ENCODE results near the gene AURKAIP1.
A peak's percentile ranks its signal among the peaks of the same experiment; 100 is the strongest.

AURKAIP1 gene

DNA sequence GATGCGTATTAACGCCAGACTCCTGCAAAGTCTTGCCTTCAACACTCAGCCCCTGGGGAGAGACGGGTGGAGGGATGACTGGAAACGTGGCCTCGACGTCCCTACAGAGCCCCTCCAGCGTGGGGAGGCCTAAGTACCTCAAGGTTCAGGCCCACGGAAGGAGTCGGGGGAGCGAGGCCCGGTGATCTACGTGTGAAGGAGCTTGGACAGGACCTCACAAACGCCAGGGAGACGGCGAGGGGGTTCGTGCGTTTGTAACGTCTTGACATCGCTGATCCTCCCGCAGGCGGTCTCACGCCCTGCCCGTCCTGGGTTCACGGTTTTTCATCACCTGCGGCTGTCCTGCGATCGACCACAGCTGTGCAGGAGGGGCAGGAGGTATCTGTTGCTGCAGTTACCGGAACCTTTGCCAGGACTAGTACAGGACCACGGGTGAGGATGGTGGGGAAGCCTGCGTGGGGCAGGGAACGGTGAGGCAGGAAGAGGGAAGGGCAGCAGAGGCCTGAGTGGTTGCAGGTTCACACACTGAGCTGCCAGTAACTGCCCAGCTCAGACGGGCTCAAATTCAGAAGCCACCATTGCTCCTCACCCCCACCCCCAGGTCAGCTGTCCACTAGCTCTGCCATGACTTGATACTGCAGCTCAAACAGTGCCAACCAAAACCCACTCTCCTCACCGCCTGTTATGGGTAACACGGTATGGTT lies 25.0 kb upstream of the AURKAIP1 start:
- TF ChIP-seq ESRRG (CRISPR knock-in tag; IDR thresholded peaks at IDR 0.05), result no peak
- no peak for TF ChIP-seq ISL1 (CRISPR knock-in tag; IDR thresholded peaks at IDR 0.05)
- no peak for TF ChIP-seq CSDC2 (CRISPR knock-in tag; IDR thresholded peaks at IDR 0.05)
- TF ChIP-seq SNAI2 (CRISPR knock-in tag; IDR thresholded peaks at IDR 0.05), result no peak
- no peak for TF ChIP-seq TOX (CRISPR knock-in tag; IDR thresholded peaks at IDR 0.05; ENCODE audit: borderline replicate concordance)
- no peak for TF ChIP-seq GLIS3 (CRISPR knock-in tag; IDR thresholded peaks at IDR 0.05)
- TF ChIP-seq ZNF565 (CRISPR knock-in tag; conservative IDR thresholded peaks at IDR 0.05; ENCODE audit: low read depth), result no peak
- no peak for TF ChIP-seq CSRNP3 (CRISPR knock-in tag; IDR thresholded peaks at IDR 0.05)
- TF ChIP-seq ZNF70 (CRISPR knock-in tag; IDR thresholded peaks at IDR 0.05), result no peak
- TF ChIP-seq POU6F1 (CRISPR knock-in tag; IDR thresholded peaks at IDR 0.05; ENCODE audit: borderline replicate concordance, low read depth), result no peak
- TF ChIP-seq TSHZ2 (CRISPR knock-in tag; IDR thresholded peaks at IDR 0.05), result no peak
- TF ChIP-seq OSR1 (CRISPR knock-in tag; IDR thresholded peaks at IDR 0.05), result no peak
- TF ChIP-seq TCF4 (CRISPR knock-in tag; IDR thresholded peaks at IDR 0.05; ENCODE audit: borderline replicate concordance), result no peak
- TF ChIP-seq, protein P1, sequence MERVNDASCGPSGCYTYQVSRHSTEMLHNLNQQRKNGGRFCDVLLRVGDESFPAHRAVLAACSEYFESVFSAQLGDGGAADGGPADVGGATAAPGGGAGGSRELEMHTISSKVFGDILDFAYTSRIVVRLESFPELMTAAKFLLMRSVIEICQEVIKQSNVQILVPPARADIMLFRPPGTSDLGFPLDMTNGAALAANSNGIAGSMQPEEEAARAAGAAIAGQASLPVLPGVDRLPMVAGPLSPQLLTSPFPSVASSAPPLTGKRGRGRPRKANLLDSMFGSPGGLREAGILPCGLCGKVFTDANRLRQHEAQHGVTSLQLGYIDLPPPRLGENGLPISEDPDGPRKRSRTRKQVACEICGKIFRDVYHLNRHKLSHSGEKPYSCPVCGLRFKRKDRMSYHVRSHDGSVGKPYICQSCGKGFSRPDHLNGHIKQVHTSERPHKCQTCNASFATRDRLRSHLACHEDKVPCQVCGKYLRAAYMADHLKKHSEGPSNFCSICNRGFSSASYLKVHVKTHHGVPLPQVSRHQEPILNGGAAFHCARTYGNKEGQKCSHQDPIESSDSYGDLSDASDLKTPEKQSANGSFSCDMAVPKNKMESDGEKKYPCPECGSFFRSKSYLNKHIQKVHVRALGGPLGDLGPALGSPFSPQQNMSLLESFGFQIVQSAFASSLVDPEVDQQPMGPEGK (CRISPR knock-in tag; IDR thresholded peaks at IDR 0.05; ENCODE audit: borderline replicate concordance), result no peak
- TF ChIP-seq RARB (CRISPR knock-in tag; IDR thresholded peaks at IDR 0.05), result no peak
- TF ChIP-seq PPARA (CRISPR knock-in tag; IDR thresholded peaks at IDR 0.05; ENCODE audit: borderline replicate concordance), result no peak
- no peak for TF ChIP-seq BACH2 (CRISPR knock-in tag; IDR thresholded peaks at IDR 0.05; ENCODE audit: borderline replicate concordance)
- ATAC-seq, result peak; percentile 7

DNA sequence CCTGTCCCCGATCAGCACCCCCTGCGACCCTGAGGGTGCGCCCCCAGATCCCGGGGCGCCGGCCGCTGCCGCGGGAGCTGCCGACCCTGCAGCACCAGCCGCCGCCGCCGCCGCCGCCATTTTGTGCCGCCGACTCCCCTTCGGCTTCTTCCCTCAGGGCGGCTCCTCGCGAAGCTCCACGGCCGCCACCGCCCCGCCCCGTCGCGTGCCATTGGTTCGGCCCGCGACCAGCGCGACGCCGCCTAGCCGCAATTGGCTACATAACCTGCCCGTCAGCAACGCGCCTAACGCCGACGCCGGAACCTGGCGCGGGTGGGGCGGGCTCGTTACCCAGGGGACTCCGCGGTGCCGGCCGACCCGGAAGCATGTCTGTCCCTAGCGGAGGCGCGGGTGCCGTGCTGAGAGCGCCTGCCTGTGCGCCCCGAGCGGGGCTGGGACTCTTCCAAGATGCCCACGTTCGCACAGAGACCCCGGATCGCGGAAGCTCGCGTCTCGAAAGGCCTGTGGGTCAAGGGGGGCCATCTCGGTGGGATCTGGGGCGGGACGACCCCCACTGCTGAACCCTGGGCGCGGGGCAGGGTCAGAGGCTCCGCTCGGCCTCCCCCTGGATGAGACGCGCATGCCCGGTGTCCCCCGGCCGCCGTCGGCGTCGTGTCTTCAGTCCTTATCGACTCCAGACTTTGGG lies 24.3 kb upstream of the AURKAIP1 start, which contains the start of gene CCNL2:
TSS of gene CCNL2 (minus strand) at position 149 of the 685 bp plus-strand sequence. CDS start at position 120, 29 bp downstream.
- TF ChIP-seq GLIS3 (CRISPR knock-in tag; IDR thresholded peaks at IDR 0.05) (0 out of 2 replicates have a peak, but pooled peaks have one; percentile 31), TCF4 (CRISPR knock-in tag; IDR thresholded peaks at IDR 0.05; ENCODE audit: borderline replicate concordance) (no peak)
- peak; percentile 96 for ATAC-seq

GRCh38 chr1:1398677-1399186 lies 23.7 kb upstream of the AURKAIP1 start:
- TF ChIP-seq, protein P1 (CRISPR knock-in tag; IDR thresholded peaks at IDR 0.05; ENCODE audit: borderline replicate concordance), result no peak
- TF ChIP-seq POU6F1 (CRISPR knock-in tag; IDR thresholded peaks at IDR 0.05; ENCODE audit: borderline replicate concordance, low read depth) (no peak), ISL1 (CRISPR knock-in tag; IDR thresholded peaks at IDR 0.05) (no peak), TCF4 (CRISPR knock-in tag; IDR thresholded peaks at IDR 0.05; ENCODE audit: borderline replicate concordance) (no peak), ZNF565 (CRISPR knock-in tag; conservative IDR thresholded peaks at IDR 0.05; ENCODE audit: low read depth) (no peak), CSDC2 (CRISPR knock-in tag; IDR thresholded peaks at IDR 0.05) (no peak), GLIS3 (CRISPR knock-in tag; IDR thresholded peaks at IDR 0.05) (no peak), ARNTL (CRISPR knock-in tag; IDR thresholded peaks at IDR 0.05; ENCODE audit: borderline replicate concordance, low read depth) (no peak)
- ATAC-seq, result no peak

Measured in SK-N-SH treated with all-trans-retinoic acid at 6 μM for 48 hours (cell line).